DOHH2 (cell line): ENCODE results near the gene SRP19.
"Not testable (repeated sequence)": the region's sequence is repeated elsewhere in the genome, so short reads cannot be mapped to it uniquely, and the experiment has no call there.

Experiments used
- H3F3A ChIP-seq: fragments of 200-600 bp; sonication (generic), shearing (Covaris generic); 2 replicates; pipeline ENCODE4 v1.6.0; 2016; ENCODE audit warnings: antibody characterized with exemption, mild to moderate bottlenecking; ENCODE audit not compliant: control insufficient read depth, insufficient read depth
- H3K27ac ChIP-seq: fragments of 200-600 bp; sonication (generic); 2 replicates; pipeline ENCODE4 v1.5.1; 2014; ENCODE audit warnings: low read depth, mild to moderate bottlenecking, low read length, moderate library complexity
- H3K27me3 ChIP-seq: fragments of 200-600 bp; sonication (generic); 2 replicates; pipeline ENCODE4 v1.6.1; 2014; ENCODE audit warnings: mild to moderate bottlenecking, low read length, mixed read lengths; ENCODE audit not compliant: control insufficient read depth
- H3K36me3 ChIP-seq: fragments of 200-600 bp; sonication (generic); 2 replicates; pipeline ENCODE4 v1.6.1; 2014; ENCODE audit warnings: mild to moderate bottlenecking, low read length, moderate library complexity, mixed read lengths; ENCODE audit not compliant: control insufficient read depth
- H3K4me1 ChIP-seq: fragments of 200-600 bp; sonication (generic); 2 replicates; pipeline ENCODE4 v1.6.1; 2014; ENCODE audit warnings: mild to moderate bottlenecking, low read length, mixed read lengths; ENCODE audit not compliant: control insufficient read depth
- H3K4me2 ChIP-seq: fragments of 200-600 bp; sonication (generic); 2 replicates; pipeline ENCODE4 v1.6.0; 2014; ENCODE audit warnings: mild to moderate bottlenecking, low read length, moderate library complexity
- H3K4me3 ChIP-seq: fragments of 200-600 bp; sonication (generic); 2 replicates; pipeline ENCODE4 v1.5.1; 2014; ENCODE audit warnings: mild to moderate bottlenecking, low read length, mixed read lengths
- H3K79me2 ChIP-seq: fragments of 200-600 bp; sonication (generic); 2 replicates; pipeline ENCODE4 v1.6.1; 2014; ENCODE audit warnings: mild to moderate bottlenecking, low read length, mixed read lengths; ENCODE audit not compliant: control insufficient read depth
- H3K9me2 ChIP-seq: fragments of 200-600 bp; sonication (generic); replicated peaks from 2 replicates; pipeline ENCODE4 v1.6.1; 2014; ENCODE audit warnings: mild to moderate bottlenecking, low read length, mixed read lengths; ENCODE audit not compliant: control insufficient read depth
- H3K9me3 ChIP-seq: fragments of 200-600 bp; sonication (generic); 2 replicates; pipeline ENCODE4 v1.6.1; 2014; ENCODE audit warnings: antibody characterized with exemption, low read length, mixed read lengths; ENCODE audit not compliant: control insufficient read depth, insufficient read depth
- H4K20me1 ChIP-seq: fragments of 200-600 bp; sonication (generic); 2 replicates; pipeline ENCODE4 v1.6.0; 2014; ENCODE audit warnings: low read depth, mild to moderate bottlenecking, antibody characterized with exemption, low read length, moderate library complexity; ENCODE audit not compliant: control insufficient read depth, insufficient read depth
- EZH2phosphoT487 ChIP-seq: fragments of 200-600 bp; sonication (generic); IDR thresholded peaks from 2 replicates; pipeline ENCODE4 v1.6.1; 2017; ENCODE audit warnings: borderline replicate concordance, mild to moderate bottlenecking, antibody characterized with exemption, low read length, moderate library complexity, mixed read lengths
- TF ChIP-seq, protein P1 (sequence below): fragments of 200-600 bp; sonication (generic); IDR thresholded peaks from one replicate; pipeline ENCODE4 v1.5.1; 2014; ENCODE audit warnings: antibody characterized with exemption, mild to moderate bottlenecking, low read depth, low read length; ENCODE audit not compliant: poor library complexity, severe bottlenecking

SRP19 gene

DNA sequence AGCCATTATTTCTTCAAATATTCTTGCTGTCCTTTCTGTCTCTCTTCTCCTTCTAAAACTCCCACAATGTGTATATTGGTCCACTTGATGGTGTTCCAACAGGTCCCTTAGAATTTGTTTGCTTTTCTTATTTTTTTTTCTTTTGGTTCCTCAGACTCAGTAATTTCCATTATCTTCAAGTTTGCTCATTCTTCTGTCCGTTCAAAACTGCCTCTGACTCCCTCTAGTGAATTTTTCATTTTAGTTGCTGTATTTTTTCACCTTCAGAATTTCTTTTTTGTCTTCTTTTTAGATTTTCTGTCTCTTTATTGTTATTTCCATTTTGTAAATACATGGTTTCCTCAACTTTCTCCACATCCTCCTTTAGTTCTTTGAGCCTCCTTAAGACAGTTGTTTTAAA, 6.4 kb upstream of the SRP19 start:
- Histone ChIP-seq H3F3A (no peaks in the 10 kb centered on the region), H3K27me3 (no peaks in the 10 kb centered on the region), H4K20me1 (no peaks in the 10 kb centered on the region), H3K9me2 (no peaks in the 10 kb centered on the region), H3K4me3 (no peak overlapping the region), H3K27ac (no peak overlapping the region), H3K9me3 (no peaks in the 10 kb centered on the region), H3K4me1 (peaks cover 2% of the 10 kb centered on the region; the same call in 1 of the 2 replicates), H3K79me2 (no peaks in the 10 kb centered on the region), H3K4me2 (no peak overlapping the region), H3K36me3 (no peaks in the 10 kb centered on the region)
- TF ChIP-seq, protein P1, sequence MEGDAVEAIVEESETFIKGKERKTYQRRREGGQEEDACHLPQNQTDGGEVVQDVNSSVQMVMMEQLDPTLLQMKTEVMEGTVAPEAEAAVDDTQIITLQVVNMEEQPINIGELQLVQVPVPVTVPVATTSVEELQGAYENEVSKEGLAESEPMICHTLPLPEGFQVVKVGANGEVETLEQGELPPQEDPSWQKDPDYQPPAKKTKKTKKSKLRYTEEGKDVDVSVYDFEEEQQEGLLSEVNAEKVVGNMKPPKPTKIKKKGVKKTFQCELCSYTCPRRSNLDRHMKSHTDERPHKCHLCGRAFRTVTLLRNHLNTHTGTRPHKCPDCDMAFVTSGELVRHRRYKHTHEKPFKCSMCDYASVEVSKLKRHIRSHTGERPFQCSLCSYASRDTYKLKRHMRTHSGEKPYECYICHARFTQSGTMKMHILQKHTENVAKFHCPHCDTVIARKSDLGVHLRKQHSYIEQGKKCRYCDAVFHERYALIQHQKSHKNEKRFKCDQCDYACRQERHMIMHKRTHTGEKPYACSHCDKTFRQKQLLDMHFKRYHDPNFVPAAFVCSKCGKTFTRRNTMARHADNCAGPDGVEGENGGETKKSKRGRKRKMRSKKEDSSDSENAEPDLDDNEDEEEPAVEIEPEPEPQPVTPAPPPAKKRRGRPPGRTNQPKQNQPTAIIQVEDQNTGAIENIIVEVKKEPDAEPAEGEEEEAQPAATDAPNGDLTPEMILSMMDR, result no peak
- no peak for TF ChIP-seq EZH2phosphoT487

DNA sequence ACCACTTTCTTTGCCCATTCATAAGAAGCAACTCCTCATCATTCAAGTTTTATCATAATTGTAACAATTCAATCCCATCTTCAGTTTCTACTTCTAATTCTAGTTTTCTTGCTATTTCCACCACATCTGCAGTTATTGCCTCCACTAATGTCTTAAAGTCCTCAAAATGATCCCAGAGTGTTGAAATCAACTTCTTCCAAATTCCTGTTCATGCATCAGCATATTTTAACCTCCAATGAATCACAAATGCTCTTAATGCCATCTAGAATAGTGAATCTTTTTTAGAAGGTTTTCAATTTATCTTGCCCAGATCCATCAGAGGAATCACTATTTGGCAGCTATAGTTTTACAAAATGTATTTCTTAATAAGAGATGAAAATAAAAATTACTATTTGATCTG, 3.2 kb upstream of the SRP19 start:
- Histone ChIP-seq H3K4me2 (no peak overlapping the region), H3K36me3 (peaks cover 13% of the 10 kb centered on the region), H3K4me1 (peaks cover 18% of the 10 kb centered on the region), H3K9me3 (peaks cover 5% of the 10 kb centered on the region; the same call in 1 of the 2 replicates), H4K20me1 (no peaks in the 10 kb centered on the region; the same call in 1 of the 2 replicates), H3K9me2 (no peaks in the 10 kb centered on the region), H3F3A (no peaks in the 10 kb centered on the region), H3K27me3 (no peaks in the 10 kb centered on the region), H3K27ac (no peak overlapping the region), H3K4me3 (no peak overlapping the region), H3K79me2 (peaks cover 24% of the 10 kb centered on the region)
- TF ChIP-seq, protein P1, result no peak
- TF ChIP-seq EZH2phosphoT487, result no peak

DNA sequence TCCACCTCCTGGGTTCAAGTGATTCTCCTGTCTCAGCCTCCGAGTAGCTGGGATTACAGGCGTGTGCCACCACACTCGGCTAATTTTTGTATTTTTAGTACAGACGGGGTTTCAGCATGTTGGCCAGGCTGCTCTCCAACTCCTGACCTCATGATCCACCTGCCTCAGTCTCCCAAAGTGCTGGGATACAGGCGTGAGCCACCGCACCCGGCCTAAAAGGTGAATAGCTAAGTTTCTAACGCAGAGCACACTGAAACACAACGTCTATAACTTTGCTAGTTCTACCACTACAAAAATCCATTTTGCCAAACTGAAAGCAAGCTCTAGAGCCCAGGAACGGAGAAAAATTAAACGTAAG, 537 bp upstream of the SRP19 start:
- peaks cover 26% of the 10 kb centered on the region for H3K4me1 ChIP-seq
- peak overlapping the region; percentile 44 for H3K27ac ChIP-seq
- peaks cover 47% of the 10 kb centered on the region for H3K79me2 ChIP-seq
- peak overlapping the region; percentile 96 for H3K4me2 ChIP-seq
- peak overlapping the region; percentile 94 for H3K4me3 ChIP-seq
- not testable (repeated sequence) for H3F3A ChIP-seq, H4K20me1 ChIP-seq, H3K9me3 ChIP-seq, H3K9me2 ChIP-seq, H3K27me3 ChIP-seq
- peaks cover 40% of the 10 kb centered on the region for H3K36me3 ChIP-seq

DNA sequence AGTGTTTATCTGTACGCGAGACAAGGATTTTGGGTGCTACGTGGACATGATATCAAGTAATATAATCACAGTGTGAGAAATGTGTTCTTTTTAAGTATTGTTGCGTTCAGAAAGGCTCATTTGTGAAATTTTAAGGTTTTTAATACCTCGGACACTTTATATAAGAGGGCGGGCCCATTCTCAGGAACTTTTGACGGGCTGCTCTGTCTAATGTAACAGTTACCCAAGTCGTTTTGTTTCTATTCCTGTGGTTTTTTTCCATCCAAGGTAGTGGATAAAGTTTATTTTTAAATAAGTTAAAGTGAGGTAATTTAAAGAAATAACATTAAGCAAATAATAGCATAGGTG, 525 bp downstream of the SRP19 start:
- Histone ChIP-seq H3K4me3 (peak overlapping the region; percentile 94), H3K27me3 (no peaks in the 10 kb centered on the region), H3K4me2 (peak overlapping the region; percentile 96), H3K9me3 (peaks cover 5% of the 10 kb centered on the region; the same call in 1 of the 2 replicates), H3F3A (no peaks in the 10 kb centered on the region), H4K20me1 (no peaks in the 10 kb centered on the region; the same call in 1 of the 2 replicates), H3K36me3 (peaks cover 49% of the 10 kb centered on the region), H3K27ac (peak overlapping the region; percentile 44), H3K4me1 (peaks cover 26% of the 10 kb centered on the region), H3K79me2 (peaks cover 47% of the 10 kb centered on the region), H3K9me2 (no peaks in the 10 kb centered on the region)
- TF ChIP-seq, protein P1, result no peak
- TF ChIP-seq EZH2phosphoT487, result no peak
